Neural progenitor cell (in vitro differentiated cells): Measurements from ENCODE around the gene SLC39A13. TPM values are rescaled to one million over a fixed set of nuclear protein-coding genes. Genes with fewer than 3 reads are reported as not detected.

Experiments
- DNase-seq: peaks from one replicate; pipeline ENCODE4 v3.0.0-alpha.2; 2016; ENCODE audit warnings: low spot score
- H2AFZ ChIP-seq: fragments of 200-600 bp; sonication (generic); replicated peaks from 2 replicates; pipeline ENCODE4 v1.6.1; 2016; ENCODE audit warnings: antibody characterized with exemption
- H3F3A ChIP-seq: fragments of 200-600 bp; sonication (generic); 2 replicates; pipeline ENCODE4 v1.6.1; 2016; ENCODE audit warnings: antibody characterized with exemption, low read depth
- H3K27ac ChIP-seq: fragments of 200-600 bp; sonication (generic); 2 replicates; pipeline ENCODE4 v1.5.1; 2016; ENCODE audit warnings: mild to moderate bottlenecking
- H3K27me3 ChIP-seq: fragments of 200-600 bp; sonication (generic); 2 replicates; pipeline ENCODE4 v1.6.1; 2016; ENCODE audit warnings: mild to moderate bottlenecking, moderate library complexity
- H3K36me3 ChIP-seq: fragments of 200-600 bp; sonication (generic); 2 replicates; pipeline ENCODE4 v1.5.1; 2016
- H3K4me1 ChIP-seq: fragments of 200-600 bp; sonication (generic); 2 replicates; pipeline ENCODE4 v1.6.1; 2016; ENCODE audit warnings: mixed run types
- H3K4me2 ChIP-seq: fragments of 200-600 bp; sonication (generic); 2 replicates; pipeline ENCODE4 v1.6.1; 2016
- H3K4me3 ChIP-seq: fragments of 200-600 bp; sonication (generic); 2 replicates; pipeline ENCODE4 v1.5.1; 2016
- H3K79me2 ChIP-seq: fragments of 200-600 bp; sonication (generic); 2 replicates; pipeline ENCODE4 v1.6.1; 2016; ENCODE audit warnings: low read depth
- H3K9ac ChIP-seq: fragments of 200-600 bp; sonication (generic); 2 replicates; pipeline ENCODE4 v1.6.1; 2016
- H3K9me3 ChIP-seq: fragments of 200-600 bp; sonication (generic); 2 replicates; pipeline ENCODE4 v1.5.1; 2016; ENCODE audit warnings: low read depth
- H4K20me1 ChIP-seq: fragments of 200-600 bp; sonication (generic); 2 replicates; pipeline ENCODE4 v1.6.1; 2016; ENCODE audit warnings: low read depth
- H3K27ac Mint-ChIP-seq: 3 replicates; pipeline ENCODE4 v1.8.0; 2021; ENCODE audit warnings: mixed read lengths
- H3K27me3 Mint-ChIP-seq: 2 replicates; pipeline ENCODE4 v1.8.0; 2022; ENCODE audit warnings: low read depth, mild to moderate bottlenecking, inconsistent platforms, moderate library complexity, mixed read lengths; ENCODE audit not compliant: insufficient read depth
- H3K36me3 Mint-ChIP-seq: 3 replicates; pipeline ENCODE4 v1.8.0; 2021; ENCODE audit warnings: mixed read lengths
- H3K4me1 Mint-ChIP-seq: 3 replicates; pipeline ENCODE4 v1.8.0; 2021; ENCODE audit warnings: mixed read lengths
- H3K4me3 Mint-ChIP-seq: 3 replicates; pipeline ENCODE4 v1.8.0; 2021; ENCODE audit warnings: mild to moderate bottlenecking, moderate library complexity, mixed read lengths
- H3K9me3 Mint-ChIP-seq: 3 replicates; pipeline ENCODE4 v1.8.0; 2020; ENCODE audit warnings: mixed read lengths
- CTCF ChIP-seq: fragments of 200-600 bp; sonication (generic); IDR thresholded peaks from 2 replicates; pipeline ENCODE4 v1.5.1; 2017; ENCODE audit warnings: antibody characterized with exemption, mild to moderate bottlenecking
- EZH2 ChIP-seq: fragments of 200-600 bp; sonication (generic); IDR thresholded peaks from 2 replicates; pipeline ENCODE4 v1.6.1; 2017; ENCODE audit warnings: antibody characterized with exemption, mild to moderate bottlenecking, moderate library complexity
- EZH2phosphoT487 ChIP-seq: fragments of 200-600 bp; sonication (generic); IDR thresholded peaks from 2 replicates; pipeline ENCODE4 v1.6.1; 2017; ENCODE audit warnings: antibody characterized with exemption
- total RNA-seq: library from RNA; depleted of rRNA; stranded (reverse); fragments of >200 nt; gene quantifications from 2 replicates; pipeline ENCODE4 v1.2.3, GENCODE V29; 2015; ENCODE audit warnings: low replicate concordance

Gene SLC39A13
- total RNA-seq, 1 donor from 2014 or later = 11.3 TPM

GRCh38 chr11:47411884-47412746 lies 3.7 kb downstream of the SLC39A13 start:
- Histone ChIP-seq H3K9ac (no peak overlapping the region), H4K20me1 (peaks cover 2% of the 10 kb centered on the region), H3K4me2 (no peak overlapping the region), H3K27me3 (no peaks in the 10 kb centered on the region), H3K4me3 (no peak overlapping the region), H3K27ac (no peak overlapping the region), H3K36me3 (no peaks in the 10 kb centered on the region), H3K79me2 (no peaks in the 10 kb centered on the region), H3F3A (peaks cover 11% of the 10 kb centered on the region), H3K4me1 (no peaks in the 10 kb centered on the region), H3K9me3 (no peaks in the 10 kb centered on the region), H2AFZ (no peak overlapping the region)
- Mint-ChIP-seq H3K4me3 (no peak overlapping the region), H3K27ac (no peak overlapping the region), H3K27me3 (peaks cover 2% of the 10 kb centered on the region), H3K4me1 (peaks cover 24% of the 10 kb centered on the region), H3K36me3 (peaks cover 9% of the 10 kb centered on the region), H3K9me3 (no peaks in the 10 kb centered on the region)
- peak; percentile 80 for DNase-seq
- TF ChIP-seq CTCF (peak; percentile 83), EZH2phosphoT487 (no peak), EZH2 (no peak)

- Histone ChIP-seq H3K27ac (no peak overlapping the region), H3K4me1 (no peaks in the 10 kb centered on the region), H3K9ac (no peak overlapping the region), H3K27me3 (no peaks in the 10 kb centered on the region), H3K4me2 (no peak overlapping the region), H3F3A (no peaks in the 10 kb centered on the region), H4K20me1 (peaks cover 2% of the 10 kb centered on the region), H3K36me3 (no peaks in the 10 kb centered on the region), H3K79me2 (no peaks in the 10 kb centered on the region), H3K9me3 (no peaks in the 10 kb centered on the region), H2AFZ (no peak overlapping the region), H3K4me3 (no peak overlapping the region)
- H3K27ac Mint-ChIP-seq = no peak overlapping the region
- DNase-seq = peak; percentile 0
- H3K4me1 Mint-ChIP-seq = peaks cover 18% of the 10 kb centered on the region
- H3K27me3 Mint-ChIP-seq = peaks cover 2% of the 10 kb centered on the region
- H3K36me3 Mint-ChIP-seq = peaks cover 16% of the 10 kb centered on the region
- H3K9me3 Mint-ChIP-seq = no peaks in the 10 kb centered on the region
- no peak overlapping the region for H3K4me3 Mint-ChIP-seq
- no peak for TF ChIP-seq EZH2phosphoT487
- no peak for TF ChIP-seq CTCF
- TF ChIP-seq EZH2 = no peak
Observed at GRCh38 chr11:47413351-47413750, 5.0 kb downstream of the SLC39A13 start.

- Histone ChIP-seq H4K20me1 (peaks cover 2% of the 10 kb centered on the region), H3K9me3 (no peaks in the 10 kb centered on the region), H3K27me3 (no peaks in the 10 kb centered on the region), H3K79me2 (no peaks in the 10 kb centered on the region), H3K27ac (no peak overlapping the region), H3K4me2 (no peak overlapping the region), H3K4me1 (no peaks in the 10 kb centered on the region), H3F3A (no peaks in the 10 kb centered on the region), H2AFZ (no peak overlapping the region), H3K4me3 (no peak overlapping the region), H3K9ac (no peak overlapping the region), H3K36me3 (no peaks in the 10 kb centered on the region)
- peaks cover 20% of the 10 kb centered on the region for H3K36me3 Mint-ChIP-seq
- peaks cover 13% of the 10 kb centered on the region for H3K4me1 Mint-ChIP-seq
- peak overlapping the region; percentile 6 for H3K27ac Mint-ChIP-seq
- H3K27me3 Mint-ChIP-seq = no peaks in the 10 kb centered on the region
- H3K4me3 Mint-ChIP-seq = no peak overlapping the region
- no peaks in the 10 kb centered on the region for H3K9me3 Mint-ChIP-seq
- peak; percentile 1 for DNase-seq
- TF ChIP-seq EZH2 = no peak
- no peak for TF ChIP-seq CTCF
- TF ChIP-seq EZH2phosphoT487 = no peak
Observed at GRCh38 chr11:47413908-47414684, 5.7 kb downstream of the SLC39A13 start.
